K562 (cell line): ENCODE results near the gene C2CD2L. TPM values are rescaled to one million over a fixed set of nuclear protein-coding genes. Genes with fewer than 3 reads are reported as not detected.

Experiments used
- ATAC-seq: fragments of 200-7000 bp; cut with Tn5 transposase; 3 replicates; pipeline ENCODE4 v1.9.1; 2020; ENCODE audit warnings: moderate library complexity
- BruUV-seq: library from RNA; stranded (reverse); fragments of 400-500 nt; replicated peaks from 2 replicates; lab custom pipeline; 2021; lab: Mats Ljungman, UMichigan
- CTCF ChIA-PET: fragments of 300-600 bp; formaldehyde crosslinking; extraction: SDS; loops from one replicate; lab custom pipeline; 2021; ENCODE audit warnings: low intra/inter-chr PET ratio; lab: Yijun Ruan, JAX
- POLR2A ChIA-PET: fragments of 300-600, 350-650 bp; sonication (Branson Sonifier 250); formaldehyde crosslinking; extraction: SDS; loops from one replicate; lab custom pipeline; 2021; ENCODE audit warnings: antibody characterized with exemption, inconsistent platforms; lab: Yijun Ruan, JAX
- DNase-seq, 4 experiments: peaks; one replicate each; pipeline versions ENCODE4 v3.0.0 to v3.0.0-alpha.2; 2011 to 2018; ENCODE audit warnings: low spot score in 3 of 4, mixed read lengths in 3 of 4; ENCODE audit errors: extremely low read depth in 1 of 4
- FAIRE-seq: peaks from 2 replicates; lab custom pipeline; 2011; peaks lifted over from hg19 to GRCh38; lab: Jason Lieb, UNC
- H2AFZ ChIP-seq: 2 replicates; pipeline ENCODE4 v1.6.0; 2011; ENCODE audit warnings: low read depth, low read length, control low read depth, inconsistent platforms
- H3K27ac ChIP-seq: fragments of 200-600 bp; 3 replicates; pipeline ENCODE4 v1.8.0; 2011; ENCODE audit warnings: low read depth, mild to moderate bottlenecking, control low read depth, inconsistent platforms, low read length, moderate library complexity, mixed read lengths; ENCODE audit errors: extremely low read depth
- H3K27me3 ChIP-seq, 2 experiments: fragments of 300-600 bp in 1 of 2; 2 replicates in 1 of 2; 3 replicates in 1 of 2; pipeline versions ENCODE4 v1.6.0 to v1.8.0; 2011; ENCODE audit warnings: inconsistent platforms in 2 of 2, low read length in 2 of 2, mild to moderate bottlenecking in 1 of 2, mixed read lengths in 1 of 2, moderate library complexity in 1 of 2; ENCODE audit not compliant: control insufficient read depth in 2 of 2, insufficient read depth in 2 of 2
- H3K36me3 ChIP-seq: fragments of 300-600 bp; 3 replicates; pipeline ENCODE4 v1.8.0; 2011; ENCODE audit warnings: mild to moderate bottlenecking, low read length, inconsistent platforms; ENCODE audit not compliant: control insufficient read depth, insufficient read depth
- H3K4me1 ChIP-seq, 2 experiments: fragments of 200-600 bp in 1 of 2; replicated peaks in 1 of 2; 2 replicates in 1 of 2; 3 replicates in 1 of 2; pipeline versions ENCODE4 v1.5.1 to v1.8.0; 2011; ENCODE audit warnings: inconsistent platforms in 2 of 2, low read length in 2 of 2, mild to moderate bottlenecking in 1 of 2, mixed read lengths in 1 of 2, moderate library complexity in 1 of 2; ENCODE audit not compliant: control insufficient read depth in 2 of 2, insufficient read depth in 2 of 2
- H3K4me2 ChIP-seq: 2 replicates; pipeline ENCODE4 v1.6.1; 2011; ENCODE audit warnings: low read length, control low read depth, inconsistent platforms, mixed read lengths; ENCODE audit not compliant: insufficient read depth
- H3K4me3 ChIP-seq: fragments of 200-600 bp; sonication (generic), shearing (Covaris generic); 2 replicates; pipeline ENCODE4 v1.5.1; 2016; ENCODE audit warnings: control low read depth, inconsistent platforms
- H3K79me2 ChIP-seq: fragments of 200-600 bp; 3 replicates; pipeline ENCODE4 v1.8.0; 2011; ENCODE audit warnings: low read length, inconsistent platforms; ENCODE audit not compliant: control insufficient read depth, insufficient read depth
- H3K9ac ChIP-seq, 2 experiments: 2 replicates each; pipeline versions ENCODE4 v1.6.0 to v1.6.1; 2011; ENCODE audit warnings: low read depth in 2 of 2, low read length in 2 of 2, control low read depth in 1 of 2, inconsistent platforms in 1 of 2, mild to moderate bottlenecking in 1 of 2, mixed read lengths in 1 of 2; ENCODE audit not compliant: insufficient read depth in 1 of 2
- H3K9me1 ChIP-seq: one replicate; pipeline ENCODE4 v1.6.0; 2011; ENCODE audit warnings: inconsistent platforms, mild to moderate bottlenecking, low read length, moderate library complexity; ENCODE audit not compliant: control insufficient read depth, insufficient read depth
- H3K9me3 ChIP-seq: replicated peaks from 2 replicates; pipeline ENCODE4 v1.5.1; 2011; ENCODE audit warnings: low read depth, low read length, inconsistent platforms; ENCODE audit not compliant: control insufficient read depth, insufficient read depth
- H4K20me1 ChIP-seq: replicated peaks from 2 replicates; pipeline ENCODE4 v1.6.1; 2011; ENCODE audit warnings: low read length, inconsistent platforms, mixed read lengths; ENCODE audit not compliant: control insufficient read depth, insufficient read depth
- BDP1 ChIP-seq: IDR thresholded peaks from 3 replicates; pipeline ENCODE4 v1.6.1; 2011; ENCODE audit not compliant: insufficient read length, insufficient read depth
- CBX1 ChIP-seq: sonication (generic); IDR thresholded peaks from 2 replicates; pipeline ENCODE4 v1.6.1; 2016; ENCODE audit warnings: antibody characterized with exemption, low read depth, mild to moderate bottlenecking
- CTBP1 ChIP-seq: fragments of 450-650 bp; IDR thresholded peaks from 2 replicates; pipeline ENCODE4 v1.6.1; 2016; ENCODE audit warnings: borderline replicate concordance
- E2F6 ChIP-seq, 2 experiments: IDR thresholded peaks; 2 replicates each; pipeline ENCODE4 v1.6.1; 2011; ENCODE audit warnings: borderline replicate concordance in 1 of 2, control low read depth in 1 of 2, low read depth in 1 of 2, low read length in 1 of 2, mild to moderate bottlenecking in 1 of 2, mixed read lengths in 1 of 2, moderate library complexity in 1 of 2; ENCODE audit not compliant: insufficient read depth in 1 of 2, insufficient read length in 1 of 2, poor library complexity in 1 of 2, severe bottlenecking in 1 of 2; ENCODE audit errors: extremely low read depth in 1 of 2
- HLTF ChIP-seq: fragments of 450-650 bp; IDR thresholded peaks from 2 replicates; pipeline ENCODE4 v1.6.1; 2016
- KAT8 ChIP-seq: fragments of 450-650 bp; IDR thresholded peaks from 2 replicates; pipeline ENCODE4 v1.6.1; 2016; ENCODE audit warnings: low read depth, mild to moderate bottlenecking
- KDM2B ChIP-seq: fragments of 250-450 bp; sonication (Bioruptor Pico); IDR thresholded peaks from 2 replicates; pipeline ENCODE4 v1.8.0; 2021; ENCODE audit warnings: mild to moderate bottlenecking, moderate library complexity
- MCM5 ChIP-seq: fragments of 450-650 bp; IDR thresholded peaks from 2 replicates; pipeline ENCODE4 v1.6.1; 2016; ENCODE audit warnings: low read depth
- RBM15 ChIP-seq: fragments of 200-400 bp; formaldehyde crosslinking; IDR thresholded peaks from 2 replicates; pipeline ENCODE4 v1.6.1; 2018; ENCODE audit warnings: mild to moderate bottlenecking, low read length, moderate library complexity; ENCODE audit not compliant: insufficient read depth
- RBM17 ChIP-seq: fragments of 200-400 bp; formaldehyde crosslinking; IDR thresholded peaks from 2 replicates; pipeline ENCODE4 v1.6.1; 2017; ENCODE audit warnings: low read depth, mild to moderate bottlenecking, low read length, borderline replicate concordance
- SUPT5H ChIP-seq: fragments of 450-650 bp; IDR thresholded peaks from 2 replicates; pipeline ENCODE4 v1.6.1; 2016
- TGIF2 ChIP-seq: sonication (generic); formaldehyde crosslinking; IDR thresholded peaks from 2 replicates; pipeline ENCODE4 v1.8.1; 2022; ENCODE audit warnings: mild to moderate bottlenecking, missing genetic modification reagents, moderate library complexity
- TSHZ1 ChIP-seq: fragments of 250-450 bp; sonication (Bioruptor Pico); IDR thresholded peaks from 2 replicates; pipeline ENCODE4 v1.4.0; 2020; ENCODE audit warnings: mild to moderate bottlenecking, moderate library complexity
- whole genome bisulfite sequencing: fragments of 100-300 bp; shearing (Covaris generic); methylation state at CpG from one replicate; pipeline ENCODE4 v1.1.6; 2016; ENCODE audit warnings: low coverage, mixed read lengths; ENCODE audit not compliant: insufficient coverage; ENCODE audit errors: missing lambda C conversion rate; 5-methylcytosine and 5-hydroxymethylcytosine counted together
- in situ Hi-C: fragments of 300-500 bp; cut with MboI; formaldehyde crosslinking; loops from 4 replicates; pipeline ENCODE4 v1.15.0; 2018; ENCODE audit warnings: inconsistent platforms, mixed read lengths
- intact Hi-C: fragments of 100-400 bp; cut with micrococcal nuclease; formaldehyde crosslinking; loops from 2 replicates; pipeline ENCODE4 v1.14.2; 2022
- polyA plus RNA-seq, 8 experiments: library from polyadenylated mRNA; depleted of rRNA in 4 of 8; stranded (reverse) in 5 of 8; unstranded in 3 of 8; fragments of >200 nt; fragmentation: Nextera tagmentation in 2 of 8; fragmentation: Illumina TruSeq in 1 of 8; extraction: Ambion mirVana in 2 of 8; extraction: Trizol in 1 of 8; gene quantifications; 2 replicates each; pipeline versions ENCODE4 v1.2.1 to v1.2.3, GENCODE V29; 2011 to 2014; ENCODE audit warnings: inconsistent platforms in 1 of 8, missing spikeins in 1 of 8
- total RNA-seq, 7 experiments: library from RNA; depleted of rRNA in 6 of 7; stranded (reverse); fragments of >200 nt in 6 of 7; fragmentation: Illumina TruSeq in 2 of 7; extraction: Trizol in 2 of 7; gene quantifications; 2 replicates each; pipeline versions ENCODE4 v1.2.1 to v1.2.3, GENCODE V29; 2011 to 2021; ENCODE audit warnings: low replicate concordance in 1 of 7
- TF ChIP-seq, protein P1 (sequence below), 2 experiments: IDR thresholded peaks; 2 replicates each; pipeline ENCODE4 v1.6.1; 2012; ENCODE audit warnings: improper control_type of control experiment in 2 of 2, low read depth in 2 of 2, low read length in 2 of 2, borderline replicate concordance in 1 of 2

The C2CD2L gene
- total and polyA plus RNA-seq, 9 of the 15 experiments (the other 6 are each of a cell fraction or from before 2014, with no cell fraction given) = 0.66 to 41.2 (median 14.8) TPM

GRCh38 chr11:119092880-119093842 is 14.0 kb upstream of the C2CD2L start:
- peaks cover 25% of the 10 kb centered on the region for H4K20me1 ChIP-seq
- peak overlapping the region; percentile 98 for H3K4me2 ChIP-seq
- no peaks in the 10 kb centered on the region for H3K9me3 ChIP-seq
- peaks cover 80% of the 10 kb centered on the region for H3K36me3 ChIP-seq
- FAIRE-seq (peak; percentile 72), DNase-seq (peak in 3 of 4 experiments; percentile 5 to 46 (median 7)), ATAC-seq (0 out of 3 replicates have a peak, but pooled peaks have one; percentile 0)
- in situ Hi-C loops = no loop called here
- H3K9ac ChIP-seq = peak overlapping the region; percentile 94 to 99
- ChIA-PET CTCF (no interaction called here), POLR2A (interaction anchor here (0.6 to 5.5 kb wide), 30 partner anchors 8 to 283 kb away, joined by 3 to 75 read pairs (median 5); partner anchors contain the start of genes C2CD2L, DPAGT1, HMBS and HYOU1)
- H3K4me3 ChIP-seq = peak overlapping the region; percentile 94
- peak overlapping the region; percentile 95 for H3K27ac ChIP-seq
- no peaks in the 10 kb centered on the region for H3K9me1 ChIP-seq
- BruUV-seq = TSS peak; percentile 69
- intact Hi-C loops = no loop called here
- no peak overlapping the region for H2AFZ ChIP-seq
- H3K27me3 ChIP-seq = no peaks in the 10 kb centered on the region; a peak in 1 of 5 replicates
- 6% methylated on average over 12 of the region's 12 CpGs for WGBS
- peaks cover 23 to 43% of the 10 kb centered on the region in 2 experiments for H3K4me1 ChIP-seq
- H3K79me2 ChIP-seq = peaks cover 72% of the 10 kb centered on the region
- TF ChIP-seq, protein P1, sequence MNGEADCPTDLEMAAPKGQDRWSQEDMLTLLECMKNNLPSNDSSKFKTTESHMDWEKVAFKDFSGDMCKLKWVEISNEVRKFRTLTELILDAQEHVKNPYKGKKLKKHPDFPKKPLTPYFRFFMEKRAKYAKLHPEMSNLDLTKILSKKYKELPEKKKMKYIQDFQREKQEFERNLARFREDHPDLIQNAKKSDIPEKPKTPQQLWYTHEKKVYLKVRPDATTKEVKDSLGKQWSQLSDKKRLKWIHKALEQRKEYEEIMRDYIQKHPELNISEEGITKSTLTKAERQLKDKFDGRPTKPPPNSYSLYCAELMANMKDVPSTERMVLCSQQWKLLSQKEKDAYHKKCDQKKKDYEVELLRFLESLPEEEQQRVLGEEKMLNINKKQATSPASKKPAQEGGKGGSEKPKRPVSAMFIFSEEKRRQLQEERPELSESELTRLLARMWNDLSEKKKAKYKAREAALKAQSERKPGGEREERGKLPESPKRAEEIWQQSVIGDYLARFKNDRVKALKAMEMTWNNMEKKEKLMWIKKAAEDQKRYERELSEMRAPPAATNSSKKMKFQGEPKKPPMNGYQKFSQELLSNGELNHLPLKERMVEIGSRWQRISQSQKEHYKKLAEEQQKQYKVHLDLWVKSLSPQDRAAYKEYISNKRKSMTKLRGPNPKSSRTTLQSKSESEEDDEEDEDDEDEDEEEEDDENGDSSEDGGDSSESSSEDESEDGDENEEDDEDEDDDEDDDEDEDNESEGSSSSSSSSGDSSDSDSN (IDR thresholded peaks at IDR 0.05; ENCODE audit: borderline replicate concordance in 1 of 2, low read depth in 2 of 2, low read length in 2 of 2) = no peak
- no peak for TF ChIP-seq RBM17
- no peak for TF ChIP-seq MCM5
- TF ChIP-seq CBX1 = no peak
- TF ChIP-seq KDM2B (CRISPR knock-in tag) = no peak
- TF ChIP-seq SUPT5H = 0 out of 2 replicates have a peak, but pooled peaks have one; percentile 48
- no peak for TF ChIP-seq TSHZ1 (CRISPR knock-in tag)
- peak; percentile 48 to 59 for TF ChIP-seq E2F6 (IDR thresholded peaks at IDR 0.05; ENCODE audit: borderline replicate concordance in 1 of 2, extremely low read depth in 1 of 2, insufficient read depth in 1 of 2, insufficient read length in 1 of 2, low read depth in 1 of 2, low read length in 1 of 2, poor library complexity in 1 of 2, severe bottlenecking in 1 of 2)
- no peak for TF ChIP-seq CTBP1
- TF ChIP-seq HLTF = no peak
- TF ChIP-seq KAT8 = no peak
- no peak for TF ChIP-seq TGIF2 (CRISPR knock-in tag)
- TF ChIP-seq BDP1 = no peak
- TF ChIP-seq RBM15 = no peak
